ENCODE results near the gene GGNBP2.
"Not testable (repeated sequence)": the region's sequence is repeated elsewhere in the genome, so short reads cannot be mapped to it uniquely, and the experiment has no call there.

Gene GGNBP2

DNA sequence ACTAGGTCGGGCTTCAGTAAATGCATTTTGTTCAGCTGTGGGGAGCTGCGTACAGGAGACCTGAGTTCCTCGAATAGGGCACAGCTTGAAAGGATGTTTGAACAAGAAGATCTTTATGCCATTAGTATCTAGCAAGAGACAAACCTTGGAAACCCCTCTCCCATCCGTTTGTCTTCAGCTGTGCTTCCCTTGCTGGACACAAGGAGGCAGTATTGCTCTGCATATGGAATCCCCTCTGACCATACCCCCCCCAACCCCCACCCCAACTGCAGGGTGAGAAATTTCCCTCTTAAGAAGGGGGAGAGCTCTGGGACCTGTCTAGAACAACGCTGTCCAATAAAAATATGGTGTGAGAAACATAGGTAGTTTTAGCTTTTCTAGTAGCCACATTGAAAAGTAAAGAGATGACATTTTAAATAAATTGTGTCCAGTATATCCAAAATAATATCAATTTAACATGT, 58.2 kb downstream of the GGNBP2 start:
- peak; percentile 88 for DNase-seq

DNA sequence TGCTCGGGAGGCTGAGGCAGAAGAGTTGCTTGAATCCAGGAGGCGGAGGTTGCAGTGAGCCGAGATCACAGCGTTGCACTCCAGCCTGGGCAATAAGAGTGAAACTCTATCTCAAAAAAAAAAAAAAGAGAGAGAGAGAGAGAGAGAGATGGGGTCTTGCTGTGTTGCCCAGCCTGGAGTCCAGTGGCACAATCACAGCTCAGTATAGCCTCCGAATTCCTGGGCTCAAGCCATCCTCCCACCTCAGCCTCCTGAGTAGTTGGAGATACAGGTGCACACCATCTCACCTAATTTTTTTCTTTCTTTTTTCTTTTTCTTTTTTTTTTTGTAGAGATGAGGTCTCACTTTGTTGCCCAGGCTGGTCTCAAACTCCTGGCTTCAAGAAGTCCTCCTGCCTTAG, 60.3 kb downstream of the GGNBP2 start:
- DNase-seq, result not testable (repeated sequence)

DNA sequence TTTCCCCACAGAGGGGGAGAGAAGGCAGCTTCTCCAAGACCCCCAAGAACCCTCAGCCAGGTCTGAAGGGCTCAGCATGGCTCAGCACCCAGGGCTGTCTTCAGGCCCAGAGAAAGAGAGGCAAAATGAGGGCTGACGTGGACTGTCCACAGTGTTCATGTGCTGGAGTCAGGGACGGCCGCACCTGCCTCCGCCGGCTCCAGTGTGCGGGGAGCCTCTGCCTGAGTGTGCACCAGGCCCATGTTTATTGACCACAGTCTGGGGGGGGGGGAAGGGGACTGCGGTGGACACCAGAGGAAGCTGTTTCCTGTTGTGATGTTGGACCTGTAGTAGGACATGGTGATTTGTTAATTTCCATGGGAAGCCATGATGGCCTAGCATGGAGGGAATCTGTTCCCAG, 63.6 kb downstream of the GGNBP2 start:
- DNase-seq, result no peak

DNA sequence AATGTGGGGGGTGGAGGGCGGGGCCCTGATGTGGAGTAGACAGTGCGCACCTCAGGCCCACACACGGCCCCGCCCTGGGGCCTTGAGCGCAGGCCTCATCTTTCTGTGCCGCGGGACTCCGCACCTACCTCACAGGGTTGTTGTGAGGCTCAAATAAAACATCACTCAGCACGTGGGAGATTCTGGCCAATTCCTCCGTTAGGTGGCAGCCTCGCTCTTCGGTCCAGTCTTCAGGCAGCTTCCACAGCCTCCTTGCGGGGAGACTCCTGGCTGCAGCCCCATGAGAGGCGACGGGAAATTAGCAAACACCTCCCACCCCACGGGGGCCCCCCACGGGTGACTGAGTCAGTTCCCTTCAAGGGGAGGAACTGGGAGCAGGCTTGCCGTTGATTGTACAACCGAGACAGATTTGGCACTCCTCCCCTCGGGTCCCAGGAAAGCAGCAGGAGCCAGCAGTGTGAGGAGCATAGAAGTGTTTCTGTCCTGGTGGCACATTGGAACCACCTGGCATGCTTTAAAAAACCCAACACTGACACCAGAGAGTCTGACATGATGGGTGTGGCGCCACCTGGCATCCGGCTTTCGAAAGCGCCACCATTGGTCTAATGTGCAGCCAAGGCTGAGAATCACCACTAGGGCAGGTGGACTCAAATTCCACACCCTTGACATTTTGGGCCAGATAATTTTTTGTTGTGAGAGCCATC, 64.2 kb downstream of the GGNBP2 start:
- DNase-seq, result peak; percentile 83

DNA sequence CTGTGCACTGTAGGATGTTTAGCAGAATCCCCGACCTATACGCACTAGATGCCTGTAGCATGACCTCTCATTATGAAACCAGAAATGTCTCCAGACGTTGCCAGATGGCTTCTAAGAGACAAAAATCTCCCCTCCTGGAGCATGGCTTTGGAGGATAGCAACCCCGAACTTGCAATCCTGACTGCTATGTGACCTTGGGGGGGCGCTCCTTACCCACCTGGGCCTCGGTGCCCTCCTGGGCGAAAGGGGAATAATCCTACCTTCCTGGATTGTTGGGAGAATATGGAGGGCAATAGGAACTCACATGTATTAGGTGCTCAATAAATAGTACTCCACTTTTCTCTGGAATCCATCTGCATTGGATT, 64.8 kb downstream of the GGNBP2 start:
- no peak for DNase-seq

DNA sequence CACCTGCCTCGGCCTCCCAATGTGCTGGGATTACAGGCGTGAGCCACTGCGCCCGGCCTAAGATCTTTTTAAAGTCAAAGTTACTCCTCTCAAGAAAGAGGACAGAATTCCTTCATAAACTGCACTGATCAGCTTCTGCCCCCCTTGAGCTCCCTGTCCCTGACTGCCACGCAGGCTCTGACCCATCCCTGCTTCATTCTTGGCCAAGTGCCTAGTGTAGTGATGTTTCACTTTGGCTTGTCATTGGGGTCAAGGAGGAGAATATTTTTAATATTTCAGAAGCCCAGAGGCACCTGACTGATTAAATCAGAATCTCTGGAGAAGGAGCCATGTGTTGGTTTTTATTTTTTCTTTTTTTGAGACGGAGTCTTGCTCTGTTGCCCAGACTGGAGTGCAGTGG, 65.8 kb downstream of the GGNBP2 start:
- no peak for DNase-seq

DNA sequence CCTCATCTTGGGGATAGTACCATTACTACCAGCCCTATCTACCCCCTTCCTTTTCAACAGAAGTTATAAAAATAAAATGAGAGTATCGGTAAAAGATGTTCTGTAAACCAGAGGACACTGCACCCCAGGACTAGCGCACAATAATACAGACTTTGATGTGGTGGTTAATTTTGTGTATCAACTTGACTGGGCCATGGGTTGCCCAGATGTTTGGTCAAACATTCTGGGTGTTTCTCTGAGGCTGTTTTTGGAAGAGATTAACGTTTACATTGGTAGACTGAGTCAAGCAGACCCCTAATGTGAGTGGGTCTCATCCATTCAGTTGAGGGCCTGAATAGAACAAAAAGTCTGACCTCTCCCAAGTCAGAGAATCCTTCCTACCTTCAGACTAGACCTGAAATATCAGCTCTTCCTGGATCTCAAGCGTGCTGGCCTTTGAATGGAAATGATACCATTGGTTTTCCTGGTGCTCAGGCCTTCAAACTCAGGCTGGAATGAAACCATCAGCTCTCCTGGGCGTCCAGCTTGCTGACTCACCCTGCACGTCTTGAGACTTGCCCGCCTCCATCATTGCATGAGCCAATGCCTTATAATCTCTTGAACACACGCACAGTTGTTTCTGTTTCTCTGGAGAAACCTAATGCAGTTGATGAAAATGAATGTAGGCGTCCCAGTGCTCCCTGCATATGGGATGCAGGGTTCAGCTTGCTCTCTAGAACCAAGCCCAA, 66.8 kb downstream of the GGNBP2 start:
- DNase-seq, result no peak

DNA sequence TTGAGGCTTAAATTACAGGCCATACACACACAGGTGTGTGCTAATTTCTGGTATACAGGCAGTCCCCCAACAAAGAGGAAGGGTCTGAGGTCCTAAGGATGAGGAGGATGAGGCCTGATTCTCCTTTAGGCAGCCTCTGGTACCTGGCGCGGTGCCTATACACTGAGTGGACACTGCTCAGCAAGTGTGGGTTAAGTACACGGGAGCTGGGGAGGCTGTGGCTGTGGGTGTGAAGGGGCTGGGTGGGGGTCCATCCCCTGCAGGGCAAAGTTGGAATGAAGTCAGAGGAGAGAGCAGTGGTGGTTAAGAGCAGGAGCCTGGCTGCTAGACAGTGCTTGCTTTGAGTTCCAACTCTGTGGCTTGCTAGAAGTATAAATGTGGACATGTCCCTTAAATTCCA, 67.6 kb downstream of the GGNBP2 start:
- DNase-seq, result no peak

DNA sequence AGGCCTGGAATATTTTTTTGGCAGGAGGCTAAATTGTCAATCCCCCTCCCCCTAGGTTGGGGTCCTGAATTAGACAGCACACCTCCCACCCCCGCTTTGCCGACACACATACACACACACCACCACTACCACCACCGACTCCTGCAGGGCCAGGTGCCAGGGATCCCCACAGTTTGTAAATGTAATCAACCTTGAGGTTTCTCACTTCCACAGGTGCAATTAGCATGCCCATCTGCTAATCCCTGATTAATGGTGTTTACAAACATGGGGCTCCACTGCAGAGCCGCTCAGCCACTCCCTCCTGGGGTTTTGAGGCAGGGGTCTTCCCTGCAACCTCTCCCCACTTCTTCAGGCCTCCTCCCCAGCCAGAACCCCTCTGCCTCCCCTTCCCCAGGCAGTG, 68.4 kb downstream of the GGNBP2 start:
- no peak for DNase-seq

DNA sequence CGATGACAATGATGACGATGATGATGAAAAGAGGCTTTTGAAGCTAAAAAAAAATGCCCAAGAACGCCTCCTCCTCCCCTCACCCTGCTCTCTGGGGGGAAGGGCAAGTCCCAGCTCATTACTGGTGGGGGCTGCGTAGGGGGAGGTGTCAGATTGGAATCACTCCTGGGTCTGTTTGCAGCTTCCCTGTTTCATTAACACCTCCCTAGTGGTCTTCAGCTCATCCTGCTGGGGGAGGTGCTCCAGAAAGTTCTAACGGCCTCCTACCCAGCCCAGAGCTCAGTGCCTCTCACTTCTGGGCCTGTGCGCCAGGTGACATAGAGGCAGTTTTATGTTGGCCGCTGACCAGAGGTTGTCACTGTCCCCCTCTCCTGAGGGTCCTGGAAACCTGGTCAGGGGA, 69.4 kb downstream of the GGNBP2 start:
- DNase-seq, result no peak

DNA sequence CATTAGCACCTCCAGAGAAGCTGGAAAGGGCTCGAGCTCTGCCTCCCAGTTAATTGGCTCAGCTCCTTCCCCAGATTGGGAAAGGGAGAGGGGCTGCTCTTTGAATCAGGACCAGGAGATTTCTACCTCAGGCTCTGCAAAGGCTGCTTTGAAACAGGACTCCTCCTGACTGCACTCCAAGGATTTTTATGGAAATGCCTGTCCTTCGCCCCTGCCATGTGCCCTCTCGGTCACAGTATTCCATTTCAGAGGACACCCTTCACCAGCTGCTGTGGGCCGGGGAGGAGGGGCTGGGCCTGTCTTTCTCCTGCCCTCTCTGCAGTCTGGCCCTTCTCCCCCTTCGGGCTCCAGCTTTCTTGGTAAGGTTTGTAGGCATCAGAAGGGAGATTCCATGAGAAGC, 70.2 kb downstream of the GGNBP2 start:
- no peak for DNase-seq

DNA sequence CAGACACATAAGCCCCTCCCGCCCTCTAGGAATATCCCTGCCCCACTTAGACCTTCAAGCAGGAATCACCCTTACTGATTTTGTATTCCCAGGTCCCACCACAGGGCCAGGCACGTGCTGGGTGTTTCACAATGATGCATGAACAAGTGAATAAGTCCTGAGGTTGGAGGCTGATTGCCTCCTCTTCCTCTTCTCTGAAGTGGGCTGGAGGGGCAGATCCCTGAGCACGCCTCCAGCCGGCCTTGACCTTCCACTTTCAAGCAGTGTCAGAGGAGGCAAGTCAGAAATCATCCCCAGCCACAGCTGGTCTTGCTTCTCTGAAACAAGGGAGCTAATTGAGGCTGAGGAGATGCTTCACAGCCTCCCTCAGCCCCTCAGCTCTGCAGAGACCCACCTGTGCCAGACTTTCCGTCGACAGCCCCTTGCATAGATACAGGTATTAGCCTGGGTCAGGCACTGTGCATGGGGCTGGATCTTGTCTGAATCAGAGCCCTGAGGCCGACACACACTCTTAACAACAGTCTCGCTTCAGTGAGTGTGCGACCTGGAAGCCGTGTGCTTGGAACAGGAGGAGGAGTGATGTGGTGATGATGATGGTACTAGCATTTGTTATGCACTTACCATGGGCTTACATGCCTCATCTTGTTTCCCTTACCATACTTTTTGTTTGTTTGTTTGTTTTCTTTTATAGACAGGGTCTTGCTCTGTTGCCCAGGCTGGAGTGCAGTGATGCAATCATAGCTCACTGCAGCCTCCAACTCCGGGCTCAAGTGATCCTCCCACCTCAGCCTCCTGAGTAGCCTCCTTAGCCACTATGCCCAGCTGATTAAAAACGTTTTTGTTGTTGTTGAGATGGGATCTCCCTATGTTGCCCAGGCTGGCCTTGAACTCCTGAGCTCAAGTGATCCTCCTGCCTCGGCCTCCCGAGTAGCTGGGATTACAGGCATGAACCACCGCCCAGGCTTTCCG, 71.6 kb downstream of the GGNBP2 start:
- no peak for DNase-seq

DNA sequence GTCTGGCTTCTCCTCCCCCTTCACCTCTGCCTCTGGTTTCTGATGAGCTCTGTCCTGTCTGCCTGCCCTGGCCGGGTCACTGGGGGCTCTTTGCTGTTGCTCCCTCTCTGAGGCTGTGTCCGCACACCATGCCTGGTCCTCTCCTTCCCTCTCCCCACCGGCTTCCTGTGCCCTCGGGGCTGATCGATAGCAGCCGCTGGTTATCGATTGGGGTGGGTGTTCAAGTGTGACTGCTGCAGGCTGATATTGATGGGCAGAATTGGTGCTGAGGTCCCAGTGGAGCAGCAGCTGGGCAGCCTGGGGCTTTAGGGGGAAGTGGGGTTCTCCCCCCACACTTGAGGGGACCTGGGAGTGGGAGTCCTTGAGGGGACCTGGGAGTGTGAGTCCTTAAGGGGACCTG, 73.1 kb downstream of the GGNBP2 start:
- no peak for DNase-seq

DNA sequence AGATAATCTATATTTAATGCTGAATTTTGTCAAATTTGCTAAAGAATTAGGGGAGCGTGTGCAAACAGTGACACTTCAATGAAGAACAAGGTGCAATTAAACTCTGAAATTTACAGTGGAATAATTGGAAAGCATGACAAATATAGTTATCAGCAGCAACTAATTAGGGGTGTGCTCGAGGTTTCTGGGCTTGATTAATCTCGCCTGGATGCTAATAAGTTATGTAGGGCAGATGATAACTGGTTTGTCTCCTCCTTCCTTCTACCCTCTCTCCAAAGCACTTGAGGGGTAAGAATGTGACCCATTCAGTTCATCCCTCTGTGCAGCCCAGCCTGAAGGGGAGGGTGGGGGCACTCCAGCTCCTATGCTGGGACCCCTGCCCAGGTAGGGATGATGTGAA, 78.6 kb downstream of the GGNBP2 start:
- DNase-seq, result no peak

DNA sequence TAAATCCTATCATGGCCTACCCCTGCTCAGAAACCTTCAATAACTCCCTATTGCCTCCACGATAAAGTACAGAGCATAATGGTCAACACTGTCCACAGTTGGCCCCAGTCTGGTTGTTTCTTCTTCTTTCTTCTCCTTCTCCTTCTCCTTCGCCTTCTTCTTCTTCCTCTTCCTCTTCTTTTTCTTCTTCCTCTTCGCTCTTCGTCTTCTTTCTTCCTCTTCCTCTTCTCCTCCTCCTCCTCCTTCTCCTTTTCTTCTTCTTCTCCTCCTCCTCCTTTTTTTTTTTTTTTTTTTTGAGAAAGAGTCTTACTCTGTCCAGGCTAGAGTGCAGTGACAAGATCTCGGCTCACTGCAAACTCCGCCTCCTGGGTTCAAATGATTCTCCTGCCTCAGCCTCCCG, 80.5 kb downstream of the GGNBP2 start:
- no peak for DNase-seq

DNA sequence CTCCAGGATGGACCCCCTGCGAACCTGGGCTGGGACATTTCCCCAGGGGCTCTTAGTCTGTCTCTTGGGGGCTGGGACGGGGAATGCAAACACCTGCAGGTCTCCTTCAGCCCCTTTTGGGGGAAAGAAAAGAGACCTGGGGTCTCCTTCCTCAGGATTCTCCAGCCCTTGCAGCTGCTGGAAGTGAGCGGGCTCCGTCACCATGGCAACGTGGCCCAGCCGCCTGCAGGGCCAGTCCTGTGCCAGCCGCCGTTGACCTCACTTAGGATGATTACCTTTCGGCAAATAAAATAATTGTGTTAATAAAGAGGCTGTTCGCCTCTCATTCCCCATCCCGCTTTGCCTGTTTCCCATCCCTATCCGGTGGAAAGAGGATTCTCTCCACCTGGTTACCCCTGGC, 82.4 kb downstream of the GGNBP2 start:
- DNase-seq, result peak; percentile 40

DNA sequence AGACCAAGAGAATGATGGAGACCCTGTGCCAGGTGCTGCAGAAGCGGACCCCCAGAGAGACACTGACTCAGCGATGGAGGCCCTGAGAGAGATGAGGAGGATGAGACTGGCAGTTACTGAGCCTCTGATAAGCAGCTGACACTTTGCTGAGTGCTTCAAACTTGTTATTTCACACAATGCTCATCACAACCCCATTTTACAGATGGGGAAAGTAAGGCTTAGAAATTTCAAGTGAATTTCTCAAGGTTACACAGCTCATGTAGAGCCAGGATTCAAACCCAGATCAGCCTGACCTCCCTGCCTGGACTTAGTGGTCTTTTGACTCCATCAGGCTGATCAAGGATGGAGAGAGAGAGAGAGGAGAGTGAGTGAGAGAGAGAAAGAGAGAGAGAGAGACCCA, 83.9 kb downstream of the GGNBP2 start:
- DNase-seq, result no peak

DNA sequence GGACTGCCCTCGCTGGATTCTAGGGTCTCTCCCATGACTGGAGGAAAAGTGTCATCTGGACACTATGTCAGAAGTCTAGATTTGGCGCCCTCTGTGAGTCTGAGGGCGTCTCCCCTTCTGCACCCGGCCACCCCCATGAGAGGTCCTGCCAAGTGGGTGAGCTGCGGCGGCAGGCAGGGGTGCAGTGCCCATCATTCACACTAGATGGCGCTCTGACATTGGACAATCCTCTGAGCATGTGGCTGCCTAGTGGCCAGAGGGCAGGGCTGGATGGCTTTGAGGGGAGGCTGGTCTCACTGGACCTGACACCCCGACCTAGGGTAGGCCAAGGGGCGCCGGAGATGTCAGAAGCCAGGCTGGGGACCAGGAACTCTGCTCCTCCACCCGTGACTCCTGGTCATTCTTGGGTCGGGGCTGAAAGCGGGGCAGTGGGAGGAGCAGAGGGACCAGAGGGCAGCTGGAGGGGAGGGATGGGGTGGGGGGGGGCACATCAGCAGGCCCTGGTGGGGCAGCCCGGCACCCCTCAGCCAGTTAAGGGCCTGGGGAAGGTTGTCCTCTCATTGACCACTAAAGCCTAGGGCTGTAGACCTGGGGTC, 84.6 kb downstream of the GGNBP2 start:
- DNase-seq, result peak; percentile 81

DNA sequence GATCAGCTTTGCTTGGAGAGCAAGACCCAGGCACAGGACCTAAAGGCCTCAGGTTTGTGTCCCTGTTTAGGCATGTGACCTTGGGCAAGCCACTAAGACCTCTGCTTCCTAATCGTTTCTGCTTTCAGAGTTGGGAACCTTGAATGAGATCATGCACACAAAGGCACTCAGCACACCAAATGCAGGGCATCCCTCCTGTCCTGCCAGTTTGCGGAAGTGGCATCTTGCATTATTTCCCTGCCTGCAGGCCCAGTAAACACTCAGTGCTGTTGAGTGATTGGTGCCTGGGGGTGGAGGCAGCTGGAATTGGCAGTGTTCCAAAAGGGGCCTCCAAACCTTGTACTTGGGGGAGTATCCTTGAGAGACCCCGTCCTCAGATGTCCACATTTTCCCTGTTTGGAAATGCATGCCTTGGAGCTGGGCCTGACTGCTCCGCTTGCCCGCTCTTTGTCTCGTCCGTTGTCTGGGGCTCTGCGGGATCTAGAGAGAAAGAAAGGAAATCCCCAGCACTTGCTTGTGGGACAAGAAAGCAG, 85.3 kb downstream of the GGNBP2 start:
- no peak for DNase-seq

DNA sequence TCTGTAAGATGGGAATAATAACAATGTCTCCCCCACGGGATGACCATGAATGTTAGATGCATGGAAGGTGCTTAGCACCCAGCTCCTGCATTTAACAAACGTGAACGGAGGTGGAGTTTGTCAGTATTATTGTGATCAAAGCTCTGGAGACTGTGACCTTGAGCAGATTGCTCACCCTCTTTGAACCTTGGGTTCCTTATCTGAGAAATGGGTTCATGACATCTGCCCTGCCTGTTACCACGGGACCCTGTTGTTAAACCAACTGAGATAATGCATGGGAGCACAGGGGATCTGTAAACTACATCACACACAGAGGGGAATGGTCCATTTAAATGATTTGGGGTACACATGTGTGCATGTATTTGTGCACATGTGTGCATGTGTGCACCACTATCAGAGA, 86.3 kb downstream of the GGNBP2 start:
- no peak for DNase-seq

DNA sequence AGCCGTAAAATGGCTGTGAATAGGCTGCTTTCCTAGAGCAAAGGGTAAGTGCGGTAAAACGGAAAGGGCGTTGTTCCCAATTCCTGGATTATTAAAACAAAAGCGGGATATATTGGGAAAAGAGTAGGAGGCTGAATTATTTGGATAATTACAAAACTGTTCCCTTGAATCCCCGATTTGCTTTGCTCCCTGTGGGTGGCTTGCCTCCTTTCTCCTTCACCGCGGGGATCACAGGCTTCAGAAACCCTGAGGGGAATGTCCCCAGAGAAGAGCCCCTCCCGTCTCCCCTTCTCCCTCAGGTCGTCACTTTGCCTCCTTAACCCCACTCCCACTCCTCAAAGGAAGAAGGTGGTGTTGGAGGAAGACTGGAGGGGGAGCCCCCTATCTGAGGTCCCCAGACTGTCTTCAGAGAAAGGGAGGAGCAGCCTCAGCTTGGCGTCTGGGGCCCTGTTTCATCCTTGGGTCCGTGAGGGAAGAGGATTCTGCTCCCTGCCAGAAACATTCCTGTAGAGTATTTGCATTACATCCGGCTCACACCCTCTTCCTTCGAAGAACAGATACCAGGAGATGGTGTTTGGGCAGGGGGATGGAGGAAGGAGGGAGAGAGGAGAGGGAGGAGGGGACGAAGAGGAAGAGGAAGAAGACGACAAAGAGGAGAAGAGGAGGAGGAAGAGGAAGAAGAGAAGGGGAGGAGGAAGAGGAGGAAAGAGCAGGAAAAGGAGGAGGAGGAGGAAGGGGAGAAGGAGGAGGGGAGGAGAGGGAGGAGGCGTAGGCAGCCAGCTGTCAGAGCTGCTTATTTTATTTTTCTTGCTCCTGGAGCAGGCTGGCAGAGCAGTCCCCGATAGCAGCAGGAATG, 88.4 kb downstream of the GGNBP2 start:
- DNase-seq, result no peak

All from NCI-H1436 (cell line).